IMR-90 (cell line): ENCODE data around the gene ACAP2. TPM values are rescaled to one million over a fixed set of nuclear protein-coding genes. Genes with fewer than 3 reads are reported as not detected.

Source experiments
- ATAC-seq: fragments of 200-7000 bp; cut with Tn5 transposase; 2 replicates; pipeline ENCODE4 v1.9.1; 2020; ENCODE audit warnings: low read depth, mild to moderate bottlenecking, moderate library complexity
- BruUV-seq: library from RNA; stranded (reverse); fragments of 400-500 nt; replicated peaks from 2 replicates; lab custom pipeline; 2021; lab: Mats Ljungman, UMichigan
- CTCF ChIA-PET: fragments of 300-600 bp; formaldehyde crosslinking; extraction: SDS; loops from one replicate; lab custom pipeline; 2021; ENCODE audit warnings: antibody characterized with exemption; lab: Yijun Ruan, JAX
- POLR2A ChIA-PET: fragments of 300-600 bp; sonication (Branson Sonifier 250); formaldehyde crosslinking; loops from one replicate; lab custom pipeline; 2022; ENCODE audit warnings: antibody characterized with exemption; ENCODE audit not compliant: unreplicated experiment; lab: Charles Lee
- DNase-seq: peaks from one replicate; pipeline ENCODE4 v3.0.0; 2013
- H2AFZ ChIP-seq: replicated peaks from 2 replicates; pipeline ENCODE3; 2013; ENCODE audit warnings: low read length, mild to moderate bottlenecking; ENCODE audit not compliant: poor library complexity
- H2AK5ac ChIP-seq: 2 replicates; pipeline ENCODE4 v1.6.1; 2013; ENCODE audit warnings: low read depth, low read length, inconsistent platforms
- H2AK9ac ChIP-seq: replicated peaks from 2 replicates; pipeline ENCODE3; 2013; ENCODE audit warnings: mild to moderate bottlenecking, low read depth, low read length, moderate library complexity; ENCODE audit not compliant: poor library complexity
- H2BK120ac ChIP-seq: 2 replicates; pipeline ENCODE4 v1.6.1; 2013; ENCODE audit warnings: low read depth, low read length, inconsistent platforms
- H2BK15ac ChIP-seq: 3 replicates; pipeline ENCODE4 v1.6.1; 2013; ENCODE audit warnings: low read depth, low read length, inconsistent platforms
- H2BK20ac ChIP-seq: 2 replicates; pipeline ENCODE4 v1.6.1; 2013; ENCODE audit warnings: low read depth, mild to moderate bottlenecking, inconsistent platforms, low read length, moderate library complexity
- H2BK5ac ChIP-seq: 2 replicates; pipeline ENCODE4 v1.6.1; 2013; ENCODE audit warnings: mild to moderate bottlenecking, low read depth, low read length, inconsistent platforms; ENCODE audit not compliant: poor library complexity, severe bottlenecking
- H3K14ac ChIP-seq: replicated peaks from 2 replicates; pipeline ENCODE4 v1.6.1; 2013; ENCODE audit warnings: low read depth, low read length, inconsistent platforms
- H3K18ac ChIP-seq: 2 replicates; pipeline ENCODE4 v1.6.1; 2013; ENCODE audit warnings: low read depth, low read length, control low read depth
- H3K23ac ChIP-seq: 2 replicates; pipeline ENCODE4 v1.6.1; 2013; ENCODE audit warnings: low read depth, low read length, inconsistent platforms
- H3K27ac ChIP-seq: 2 replicates; pipeline ENCODE4 v1.5.1; 2013; ENCODE audit warnings: mild to moderate bottlenecking, control low read depth, low read length; ENCODE audit not compliant: insufficient read depth
- H3K27me3 ChIP-seq: 2 replicates; pipeline ENCODE4 v1.6.1; 2013; ENCODE audit warnings: low read length; ENCODE audit not compliant: control insufficient read depth, insufficient read depth
- H3K36me3 ChIP-seq: 2 replicates; pipeline ENCODE4 v1.6.1; 2013; ENCODE audit warnings: low read length, mixed read lengths; ENCODE audit not compliant: control insufficient read depth, insufficient read depth
- H3K4ac ChIP-seq: 2 replicates; pipeline ENCODE4 v1.6.1; 2013; ENCODE audit warnings: low read depth, low read length, inconsistent platforms
- H3K4me1 ChIP-seq: 2 replicates; pipeline ENCODE4 v1.6.1; 2013; ENCODE audit warnings: low read length, mixed read lengths; ENCODE audit not compliant: control insufficient read depth, insufficient read depth
- H3K4me2 ChIP-seq: 2 replicates; pipeline ENCODE4 v1.6.1; 2013; ENCODE audit warnings: low read depth, mild to moderate bottlenecking, control low read depth, low read length, moderate library complexity
- H3K4me3 ChIP-seq: 2 replicates; pipeline ENCODE4 v1.5.1; 2013; ENCODE audit warnings: low read depth, mild to moderate bottlenecking, control low read depth, low read length, moderate library complexity; ENCODE audit not compliant: insufficient read depth
- H3K56ac ChIP-seq: 2 replicates; pipeline ENCODE4 v1.6.1; 2013; ENCODE audit warnings: low read length, inconsistent platforms; ENCODE audit not compliant: insufficient read depth; ENCODE audit errors: extremely low read depth
- H3K79me1 ChIP-seq, 2 experiments: 2 replicates each; pipeline ENCODE4 v1.6.1; 2013; ENCODE audit warnings: low read length in 2 of 2, inconsistent platforms in 1 of 2, low read depth in 1 of 2
- H3K9ac ChIP-seq: 2 replicates; pipeline ENCODE4 v1.6.1; 2013; ENCODE audit warnings: low read depth, low read length, control low read depth
- H3K9me1 ChIP-seq: 2 replicates; pipeline ENCODE4 v1.6.1; 2013; ENCODE audit warnings: low read length, inconsistent platforms; ENCODE audit not compliant: insufficient read depth
- H3K9me3 ChIP-seq: 2 replicates; pipeline ENCODE4 v1.6.1; 2013; ENCODE audit warnings: low read length; ENCODE audit not compliant: control insufficient read depth, insufficient read depth
- H4K20me1 ChIP-seq: 2 replicates; pipeline ENCODE4 v1.6.1; 2013; ENCODE audit warnings: low read length, inconsistent platforms; ENCODE audit not compliant: insufficient read depth
- H4K5ac ChIP-seq: 2 replicates; pipeline ENCODE4 v1.6.1; 2013; ENCODE audit warnings: mild to moderate bottlenecking, low read depth, low read length, control low read depth
- H4K8ac ChIP-seq, 2 experiments: 2 replicates each; pipeline ENCODE4 v1.6.1; 2013; ENCODE audit warnings: low read depth in 2 of 2, low read length in 2 of 2, control low read depth in 1 of 2, inconsistent platforms in 1 of 2
- H4K91ac ChIP-seq: 2 replicates; pipeline ENCODE4 v1.6.1; 2013; ENCODE audit warnings: low read depth, low read length, inconsistent platforms; ENCODE audit not compliant: insufficient read depth
- CHD1 ChIP-seq: IDR thresholded peaks from 2 replicates; pipeline ENCODE4 v1.6.1; 2012; ENCODE audit warnings: low read depth, low read length, improper control_type of control experiment
- ELK1 ChIP-seq: fragments of 150-350 bp; IDR thresholded peaks from 2 replicates; pipeline ENCODE4 v1.6.1; 2016; ENCODE audit warnings: low read depth, mild to moderate bottlenecking, low read length, moderate library complexity, borderline replicate concordance
- MAFK ChIP-seq: IDR thresholded peaks from 2 replicates; pipeline ENCODE4 v1.6.1; 2012; ENCODE audit warnings: low read depth, low read length, improper control_type of control experiment
- MAZ ChIP-seq: IDR thresholded peaks from 2 replicates; pipeline ENCODE4 v1.6.1; 2012; ENCODE audit warnings: low read depth, mild to moderate bottlenecking, low read length, improper control_type of control experiment, moderate library complexity, borderline replicate concordance
- NFE2L2 ChIP-seq: fragments of 150-350 bp; IDR thresholded peaks from 2 replicates; pipeline ENCODE4 v1.6.1; 2016; ENCODE audit warnings: low read depth, mild to moderate bottlenecking, low read length
- RAD21 ChIP-seq: IDR thresholded peaks from 2 replicates; pipeline ENCODE4 v1.6.1; 2012; ENCODE audit warnings: low read length, improper control_type of control experiment
- RFX5 ChIP-seq: IDR thresholded peaks from 2 replicates; pipeline ENCODE4 v1.8.0; 2012; ENCODE audit warnings: low read depth, mild to moderate bottlenecking, low read length, moderate library complexity
- WGBS, 2 experiments: methylation state at CpG; one replicate each; pipeline versions ENCODE4 v1.1.5 to v1.1.7; 2013; ENCODE audit warnings: missing lambda C conversion rate in 2 of 2; ENCODE audit not compliant: insufficient read length in 1 of 2; ENCODE audit errors: extremely low coverage in 2 of 2; 5-methylcytosine and 5-hydroxymethylcytosine counted together
- dilution Hi-C: fragments of 300-500 bp; cut with HindIII; formaldehyde crosslinking; loops from one replicate; pipeline ENCODE4 v1.14.3; 2018; ENCODE audit warnings: low sequenced_read_pairs; ENCODE audit not compliant: unreplicated experiment
- in situ Hi-C: fragments of 300-500 bp; cut with MboI; formaldehyde crosslinking; loops from 3 replicates; pipeline ENCODE4 v1.14.3; 2019; ENCODE audit warnings: low sequenced_read_pairs, inconsistent platforms, mixed read lengths
- intact Hi-C: fragments of 100-400 bp; cut with micrococcal nuclease; formaldehyde crosslinking; loops from 2 replicates; pipeline ENCODE4 v1.10.0; 2022
- polyA plus RNA-seq, 3 experiments: library from polyadenylated mRNA; depleted of rRNA; stranded (reverse); fragments of >200 nt; gene quantifications; 2 replicates each; pipeline ENCODE4 v1.2.3, GENCODE V29; 2012; ENCODE audit warnings: low replicate concordance in 1 of 3
- total RNA-seq: library from RNA; depleted of rRNA; stranded (reverse); fragments of >200 nt; gene quantifications from 2 replicates; pipeline ENCODE4 v1.2.3, GENCODE V29; 2012

Gene ACAP2
- total and polyA plus RNA-seq, 2 of the 4 experiments (the other 2 are of a cell fraction), result 11.9 to 35.1 TPM

GRCh38 chr3:195394024-195394423 lies 48.8 kb downstream of the ACAP2 start:
- no peak overlapping the region for H3K4me2 ChIP-seq
- H2BK120ac ChIP-seq, result no peak overlapping the region
- no peak overlapping the region for H3K4ac ChIP-seq
- no peak overlapping the region for H3K14ac ChIP-seq
- H2BK5ac ChIP-seq, result no peak overlapping the region
- 0 out of 2 replicates have a peak, but pooled peaks cover 2% of the 10 kb centered on the region for H3K36me3 ChIP-seq
- intact Hi-C loops, result no loop called here
- H3K4me3 ChIP-seq, result no peak overlapping the region
- H3K4me1 ChIP-seq, result peaks cover 5% of the 10 kb centered on the region; the same call in 1 of the 2 replicates
- peak overlapping the region; percentile 68 for H2AK9ac ChIP-seq
- no peak for DNase-seq
- dilution Hi-C loops, result no loop called here
- no peaks in the 10 kb centered on the region for H3K9me3 ChIP-seq
- peaks cover 13 to 40% of the 10 kb centered on the region in 2 experiments; a peak in 3 of 4 replicates for H3K79me1 ChIP-seq
- in situ Hi-C loops, result no loop called here
- H3K23ac ChIP-seq, result no peak overlapping the region
- no peak overlapping the region for H2AK5ac ChIP-seq
- H4K8ac ChIP-seq, result no peak overlapping the region
- no peak overlapping the region for H3K56ac ChIP-seq
- H2BK15ac ChIP-seq, result no peak overlapping the region
- POLR2A ChIA-PET, result interaction anchor here (0.6 kb wide), 1 partner anchor 56 kb away, joined by 3 read pairs; no protein-coding TSS in a partner anchor
- ATAC-seq, result no peak
- no peaks in the 10 kb centered on the region for H3K27me3 ChIP-seq
- no peak overlapping the region for H3K18ac ChIP-seq
- H2BK20ac ChIP-seq, result no peak overlapping the region
- CTCF ChIA-PET, result interaction anchor here (0.6 kb wide), 1 partner anchor 45 kb away, joined by 6 read pairs; no protein-coding TSS in a partner anchor
- no peak overlapping the region for H4K5ac ChIP-seq
- 100% methylated on average over 1 of the region's 7 CpGs; no CpG with 5 or more reads in 1 of the 2 experiments for WGBS, 2 experiments
- BruUV-seq, result no TSS peak
- no peak overlapping the region for H4K91ac ChIP-seq
- no peak overlapping the region for H2AFZ ChIP-seq
- H3K9ac ChIP-seq, result no peak overlapping the region
- H4K20me1 ChIP-seq, result peaks cover 26% of the 10 kb centered on the region
- peaks cover 6% of the 10 kb centered on the region for H3K9me1 ChIP-seq
- TF ChIP-seq NFE2L2 (no peak), RAD21 (no peak), CHD1 (no peak), RFX5 (no peak), ELK1 (no peak), MAZ (no peak), MAFK (no peak)
- no peak overlapping the region for H3K27ac ChIP-seq
